Stimulated activated CD8-positive, alpha-beta memory T cell treated with anti-CD3 and anti-CD28 coated beads, Interleukin-4, amount 100 ng/mL, for 1 hour (primary cell): Measurements from ENCODE around the gene S100Z.
A peak's percentile ranks its signal among the peaks of the same experiment; 100 is the strongest.
"Not testable (repeated sequence)": the region's sequence is repeated elsewhere in the genome, so short reads cannot be mapped to it uniquely, and the experiment has no call there.

Source experiments
- DNase-seq, 2 donors: peaks; one replicate each; pipeline ENCODE4 v3.0.0-alpha.2; 2020; ENCODE audit warnings: low read depth in 2 of 2, low spot score in 1 of 2

Gene S100Z

DNA sequence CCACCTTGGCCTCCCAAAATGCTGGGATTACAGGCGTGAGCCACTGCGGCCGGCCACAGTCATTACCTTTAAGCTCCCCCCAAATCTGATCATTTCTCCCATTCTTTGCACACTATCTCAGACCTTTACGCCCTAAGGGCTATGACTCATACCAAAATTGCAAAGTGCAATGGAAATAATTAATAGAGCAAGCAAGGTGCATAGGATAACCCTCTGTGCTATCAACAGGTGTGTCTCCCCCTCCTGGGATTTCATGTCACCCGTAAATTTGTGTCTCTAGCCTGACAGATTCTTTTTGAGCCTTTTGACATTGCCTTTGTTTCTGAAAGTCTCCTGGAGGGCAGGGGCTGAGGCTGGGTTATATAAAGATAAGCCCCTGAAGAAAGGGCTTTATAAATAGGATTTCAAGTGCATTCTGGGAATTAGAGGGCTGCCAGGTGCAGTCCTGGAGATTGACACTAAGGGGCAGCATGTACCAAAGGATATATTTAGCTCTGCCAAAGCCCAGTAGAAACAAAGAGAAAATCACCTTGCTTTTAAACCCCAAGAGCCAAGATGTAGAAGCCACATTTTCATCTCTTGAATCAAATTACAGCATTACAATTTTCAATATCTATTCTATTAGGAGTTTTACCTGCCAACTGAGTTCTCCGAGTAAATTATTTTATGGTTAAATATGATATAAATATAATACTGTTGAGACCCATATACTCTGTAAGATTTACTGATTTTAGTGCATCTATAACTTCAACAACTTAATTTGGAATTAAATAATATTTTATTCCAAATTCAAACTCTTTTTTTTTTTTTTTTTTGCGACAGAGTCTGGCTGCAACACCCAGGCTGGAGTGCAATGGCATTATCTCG lies 18.2 kb downstream of the S100Z start:
- peak in 1 of 2 donors; percentile 22 for DNase-seq

GRCh38 chr5:76870046-76870445 lies 20.2 kb downstream of the S100Z start:
- no peak for DNase-seq

DNA sequence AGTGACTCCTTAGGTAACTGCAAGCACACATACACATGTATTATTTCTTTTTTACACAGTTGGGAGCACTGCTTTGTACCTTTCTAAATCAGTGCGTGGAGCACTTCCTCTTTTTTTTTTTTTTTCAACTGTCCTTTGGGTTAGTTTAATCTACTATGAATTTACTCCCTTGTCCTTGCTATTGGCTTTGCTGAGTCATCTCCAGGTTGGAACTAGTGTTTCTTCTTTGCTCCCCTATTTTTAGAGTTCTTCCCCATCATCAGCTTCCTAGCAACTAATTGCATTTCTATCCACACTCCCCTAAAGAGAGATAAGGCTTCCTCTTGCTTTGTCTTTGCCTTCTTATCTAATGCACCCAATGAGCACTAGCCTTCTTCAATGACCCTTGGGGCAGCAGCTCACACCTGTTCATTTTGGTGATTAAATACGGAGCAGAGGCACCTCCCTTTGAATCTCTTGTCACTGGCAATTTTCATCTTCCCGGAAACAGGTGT lies 24.3 kb downstream of the S100Z start:
- no peak for DNase-seq

DNA sequence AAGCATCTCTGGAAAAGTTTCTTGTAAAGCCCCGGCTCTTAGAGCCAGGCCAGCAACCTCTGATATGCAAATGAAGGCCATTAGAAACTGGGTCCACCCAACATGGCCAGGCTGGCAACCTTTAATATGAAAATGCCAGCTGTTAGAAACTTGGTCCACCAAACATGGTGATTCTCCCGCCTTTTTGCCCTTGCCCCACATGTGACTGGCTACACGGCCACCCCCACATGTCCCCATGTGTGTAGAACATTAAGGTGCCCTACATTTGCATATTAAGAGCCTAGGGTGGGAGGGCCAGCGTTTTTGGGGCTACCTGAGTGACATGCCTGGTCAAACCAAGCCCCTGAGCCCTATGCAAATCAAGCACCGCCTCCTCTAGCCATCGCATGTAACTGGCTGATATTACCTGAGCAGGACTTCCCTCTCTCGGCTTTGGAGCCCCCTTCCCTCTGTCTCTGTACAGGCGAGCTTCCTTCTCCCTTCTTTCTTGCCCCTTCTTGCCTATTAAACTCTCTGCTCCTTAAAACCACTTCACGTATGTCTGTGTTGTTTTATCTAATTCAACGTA lies 39.0 kb downstream of the S100Z start:
- no peak for DNase-seq

DNA sequence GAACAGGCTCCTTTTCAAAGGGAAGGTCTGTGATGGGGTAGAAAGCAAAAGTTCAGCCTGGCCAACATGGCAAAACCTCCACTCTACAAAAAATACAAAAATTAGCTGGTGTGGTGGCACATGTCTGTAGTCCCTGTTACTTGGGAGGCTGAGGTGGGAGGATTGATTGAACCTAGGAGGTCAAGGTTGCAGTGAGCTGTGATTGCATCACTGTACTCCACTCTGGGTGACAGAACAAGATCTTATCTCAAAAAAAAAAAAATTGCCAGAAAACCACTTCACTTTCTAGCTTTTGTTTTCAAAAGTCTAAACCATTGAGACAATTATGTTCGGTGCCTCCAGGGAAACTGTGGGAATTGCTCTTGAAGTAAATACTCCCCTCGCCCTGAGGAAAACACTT lies 43.5 kb downstream of the S100Z start:
- no peak for DNase-seq

GRCh38 chr5:76896196-76896595 lies 46.4 kb downstream of the S100Z start:
- DNase-seq = no peak

DNA sequence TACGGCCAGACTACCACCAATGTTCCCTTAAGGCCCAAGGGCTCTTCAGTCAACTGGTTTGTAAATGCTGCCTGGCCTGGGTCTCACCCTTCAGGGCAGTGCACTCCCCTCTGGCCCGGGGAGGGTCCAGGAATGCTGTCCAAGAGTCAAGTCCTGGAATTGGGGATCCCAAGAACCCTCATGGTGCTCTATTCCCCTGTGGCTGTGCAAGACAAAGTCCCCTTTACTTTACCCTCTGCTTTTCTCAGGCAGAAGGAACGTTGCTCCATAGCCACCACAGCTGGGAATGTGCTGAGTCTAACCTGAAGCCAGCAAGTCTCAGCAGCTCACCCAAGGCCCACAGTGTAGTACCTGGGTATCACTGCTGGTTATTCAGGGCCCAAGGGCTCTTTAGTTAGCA lies 51.7 kb downstream of the S100Z start:
- DNase-seq = no peak

DNA sequence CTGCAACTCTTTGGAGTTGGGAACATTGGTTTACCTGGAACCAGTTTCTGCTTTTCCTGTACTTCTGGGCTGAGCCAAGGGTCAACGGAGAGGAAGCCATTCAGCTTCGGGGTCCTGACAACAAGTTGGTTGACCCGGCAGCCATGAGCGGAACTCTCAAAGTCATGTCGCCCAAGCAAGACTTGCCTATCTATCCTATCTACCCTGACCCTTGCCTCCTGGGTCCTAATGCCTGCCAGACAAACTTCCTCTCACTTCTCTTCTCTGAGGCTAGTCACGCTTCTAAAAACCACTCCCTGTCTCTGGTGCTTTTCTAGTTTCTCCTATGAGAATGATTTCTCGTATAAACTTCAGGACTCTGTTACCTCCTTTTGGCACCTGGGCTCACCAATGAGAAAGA lies 58.4 kb downstream of the S100Z start:
- no peak for DNase-seq

DNA sequence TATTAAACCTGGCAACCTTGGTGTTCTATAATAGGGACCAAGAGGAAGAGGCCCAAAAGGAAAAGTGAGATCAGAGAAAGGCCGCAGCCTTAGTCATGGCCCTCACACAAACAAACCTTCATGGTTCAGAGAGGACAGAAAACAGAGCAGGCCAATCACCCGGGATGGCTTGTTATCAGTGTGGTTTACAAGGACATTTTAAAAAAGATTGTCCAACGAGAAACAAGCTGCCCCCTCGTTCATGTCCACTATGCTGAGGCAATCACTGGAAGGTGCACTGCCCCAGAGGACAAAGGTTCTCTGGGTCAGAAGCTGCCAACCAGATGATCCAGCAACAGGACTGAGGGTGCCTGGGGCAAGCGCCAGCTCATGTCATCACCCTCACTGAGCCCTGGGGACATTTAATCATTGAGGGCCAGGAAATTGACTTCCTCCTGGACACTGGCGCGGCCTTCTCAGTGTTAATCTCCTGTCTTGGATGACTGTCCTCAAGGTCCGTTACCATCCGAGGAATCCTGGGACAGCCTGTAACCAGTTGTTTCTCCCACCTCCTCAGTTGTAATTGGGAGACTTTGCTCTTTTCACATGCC lies 60.6 kb downstream of the S100Z start:
- DNase-seq = not testable (repeated sequence)

DNA sequence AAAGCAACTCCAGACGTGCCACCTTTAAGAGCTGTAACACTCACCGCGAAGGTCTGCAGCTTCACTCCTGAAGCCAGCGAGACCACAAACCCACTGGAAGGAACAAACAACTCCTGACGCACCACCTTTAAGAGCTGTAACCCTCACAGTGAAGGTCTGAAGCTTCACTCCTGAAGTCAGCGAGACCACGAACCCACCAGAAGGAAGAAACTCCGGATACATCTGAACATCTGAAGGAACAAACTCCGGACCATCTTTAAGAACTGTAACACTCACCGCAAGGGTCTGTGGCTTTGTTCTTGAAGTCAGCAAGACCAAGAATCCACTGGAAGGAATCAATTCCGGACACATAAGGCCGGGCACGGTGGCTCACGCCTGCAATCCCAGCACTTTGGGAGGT lies 64.9 kb downstream of the S100Z start:
- not testable (repeated sequence) for DNase-seq

DNA sequence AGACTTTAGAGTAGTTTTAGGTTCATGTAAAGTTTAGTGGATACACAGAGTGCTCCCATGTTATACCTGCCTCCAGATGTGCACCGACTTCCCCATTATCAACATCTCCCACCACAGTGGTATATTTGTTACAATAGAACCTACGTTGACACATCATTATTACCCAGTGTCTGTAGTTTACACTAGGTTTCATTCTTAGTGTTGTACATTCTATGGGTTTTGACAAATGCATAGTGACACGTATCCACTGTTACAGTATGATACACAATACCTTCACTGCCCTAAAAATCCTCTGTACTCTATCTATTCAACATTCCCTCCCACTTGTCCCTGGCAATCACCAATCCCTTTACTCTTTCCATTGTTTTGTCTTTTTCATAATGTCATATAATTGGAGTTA lies 68.7 kb downstream of the S100Z start:
- DNase-seq = no peak

DNA sequence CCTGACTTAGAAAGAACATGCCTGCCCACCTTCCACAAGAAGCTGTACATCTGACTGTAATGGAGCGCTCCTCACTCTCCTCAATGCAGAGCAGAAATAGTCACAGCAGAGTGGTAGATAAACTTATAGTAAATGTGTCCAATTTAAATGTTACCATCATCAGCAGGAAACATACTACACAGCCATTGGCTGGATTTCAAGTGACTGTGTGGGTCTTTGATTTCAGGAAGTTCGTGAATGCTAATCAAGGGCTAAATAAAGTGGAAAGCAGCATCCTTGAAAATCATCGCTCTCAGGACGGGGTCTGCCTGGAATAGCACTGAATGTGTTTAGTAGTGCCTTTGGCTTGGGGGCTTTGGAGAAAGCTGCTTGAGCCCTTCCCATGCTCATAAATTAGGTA lies 70.7 kb downstream of the S100Z start:
- no peak for DNase-seq

DNA sequence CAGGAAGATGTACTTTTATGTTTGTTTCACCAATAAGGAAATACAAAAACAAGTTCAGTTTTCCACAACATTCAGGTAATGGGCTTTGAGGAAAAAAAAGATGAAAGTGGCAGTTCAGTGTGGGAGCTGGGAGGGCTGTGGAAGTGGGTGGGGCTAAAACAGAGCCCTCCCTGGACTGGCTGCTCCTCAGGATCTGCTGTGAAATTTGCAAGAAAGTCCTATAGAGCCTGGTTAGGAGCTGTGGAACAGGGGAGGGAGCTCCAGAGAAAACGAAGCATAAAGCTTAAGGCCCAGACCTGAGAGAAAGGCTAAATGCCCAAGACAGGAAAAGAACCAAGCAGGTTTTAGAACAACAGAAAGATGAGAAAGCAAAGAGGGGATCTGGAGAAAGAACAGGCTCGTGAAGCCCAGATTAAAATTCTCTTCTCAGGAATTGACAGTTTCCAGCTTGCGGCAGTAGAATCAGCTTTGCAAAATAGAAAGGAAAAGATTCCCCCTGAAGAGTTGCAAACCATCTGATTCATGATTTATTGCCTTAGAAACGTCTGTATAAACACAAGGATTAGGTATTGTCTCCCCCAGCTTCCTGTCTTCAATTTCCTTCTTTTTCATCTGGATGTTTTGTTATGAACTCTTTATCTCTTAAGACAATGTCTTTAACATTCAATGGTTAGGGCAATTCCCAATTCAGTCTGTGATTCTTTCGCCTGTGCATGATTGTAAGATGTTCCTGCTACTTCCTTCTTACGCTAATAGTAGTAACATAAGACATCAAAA lies 76.7 kb downstream of the S100Z start:
- no peak for DNase-seq

DNA sequence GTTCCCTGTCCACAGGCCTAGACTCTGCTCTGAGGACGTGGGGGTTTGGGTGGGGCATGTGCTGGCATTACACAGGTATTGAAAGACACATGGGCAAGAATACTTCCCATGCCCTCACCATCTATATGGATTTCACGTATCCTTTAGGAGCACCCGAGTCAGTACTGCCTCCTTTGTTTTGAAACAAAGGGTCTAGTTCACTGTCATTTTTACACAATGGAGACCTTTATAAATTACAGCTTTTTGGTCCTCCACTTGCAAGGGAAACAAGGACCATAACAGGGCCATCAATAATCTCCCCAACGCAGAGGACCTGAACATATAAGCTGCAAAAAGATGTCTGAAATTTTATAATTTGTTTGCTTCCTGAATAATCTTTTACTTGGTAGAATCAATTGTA lies 78.1 kb downstream of the S100Z start:
- DNase-seq = no peak

GRCh38 chr5:76930083-76930482 lies 80.3 kb downstream of the S100Z start:
- no peak for DNase-seq

- DNase-seq = no peak
These were observed 88.4 kb downstream of the S100Z start for GRCh38 chr5:76938177-76938576.

GRCh38 chr5:76941000-76941399 lies 91.2 kb downstream of the S100Z start:
- no peak for DNase-seq

GRCh38 chr5:76941442-76941841 lies 91.6 kb downstream of the S100Z start:
- DNase-seq = no peak

DNA sequence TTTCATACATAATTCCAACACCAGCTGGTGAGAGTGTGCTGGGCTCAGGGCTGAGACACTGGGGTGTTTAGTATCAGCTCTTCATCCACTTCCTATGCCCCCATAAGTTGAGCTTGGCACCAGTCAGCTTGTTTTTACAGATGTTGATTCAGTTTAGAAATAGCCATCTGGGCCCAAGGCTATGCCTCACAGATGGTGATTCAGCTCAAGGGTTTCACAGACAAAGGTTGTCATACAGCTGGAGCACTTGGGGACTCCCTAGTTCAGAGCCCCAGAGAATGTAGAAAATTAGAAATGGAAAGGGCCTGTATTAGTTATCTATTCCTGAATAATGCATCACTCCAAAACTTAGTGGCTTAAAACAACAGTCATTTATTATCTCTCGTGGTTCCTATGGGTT lies 92.8 kb downstream of the S100Z start:
- no peak for DNase-seq

- no peak for DNase-seq
These were observed 93.2 kb downstream of the S100Z start for GRCh38 chr5:76943006-76943405.

DNA sequence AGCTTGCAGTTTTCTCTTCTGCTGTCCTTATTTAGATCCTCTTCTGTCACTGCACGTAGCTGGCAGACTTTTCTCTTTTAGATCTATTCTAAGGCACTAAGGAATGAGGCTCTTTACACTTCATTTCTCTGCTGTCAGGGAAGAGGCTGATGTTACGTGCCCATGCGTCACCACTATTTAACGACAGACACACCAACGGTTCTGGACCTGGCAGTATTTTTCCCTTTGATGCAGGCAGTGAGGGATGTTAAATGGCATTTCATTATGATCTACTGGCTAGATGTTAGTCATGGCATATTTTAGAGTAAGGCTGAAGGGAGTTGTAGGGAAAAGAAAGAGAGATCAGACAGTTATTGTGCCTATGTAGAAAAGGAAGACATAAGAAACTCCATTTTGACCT lies 94.8 kb downstream of the S100Z start:
- DNase-seq = no peak

- DNase-seq = not testable (repeated sequence)
These were observed 95.4 kb downstream of the S100Z start for GRCh38 chr5:76945238-76945637.
